Mesenteric fat pad (tissue), 1 donor: ENCODE data around the gene P2RX2. TPM values are rescaled to one million over a fixed set of nuclear protein-coding genes. Genes with fewer than 3 reads are reported as not detected.

ENCODE experiments used
- DNase-seq: peaks from one replicate; pipeline ENCODE4 v3.0.0-alpha.2; 2020; ENCODE audit warnings: low spot score
- total RNA-seq: library from RNA; stranded (reverse); fragmentation: NEBNext Ultra II Directional; extraction: Animal tissue kit (Norgen Biotek cat#: 25700); gene quantifications from one replicate; pipeline ENCODE4 v1.2.1, GENCODE V29; 2021
- donor health status: DM: yes; HTN: yes; CAD: no.

The P2RX2 gene
- total RNA-seq, 1 donor from 2014 or later: not detected

GRCh38 chr12:132635076-132635955, 16.7 kb downstream of the P2RX2 start:
- no peak for DNase-seq

DNA sequence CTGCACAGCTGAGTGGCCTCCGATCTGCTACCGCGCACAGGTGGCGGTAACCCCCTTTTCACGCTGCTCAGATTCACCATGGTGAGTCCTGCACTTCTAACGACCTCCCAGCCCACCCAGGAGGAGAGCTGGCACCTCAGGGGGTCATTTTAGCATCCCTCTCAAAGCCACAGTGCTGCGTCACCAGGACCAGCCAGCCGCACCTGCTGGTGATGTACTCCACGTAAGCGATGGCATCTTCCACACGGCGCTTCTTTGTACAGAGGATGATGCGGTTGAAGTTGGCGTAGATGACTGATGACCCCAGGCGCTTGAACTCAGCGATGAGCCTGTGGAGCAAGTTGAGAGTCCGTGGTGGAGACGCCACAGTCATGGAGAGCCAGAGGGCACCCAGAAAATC, 19.2 kb downstream of the P2RX2 start:
- DNase-seq: no peak

GRCh38 chr12:132638541-132639408, 20.2 kb downstream of the P2RX2 start:
- no peak for DNase-seq

DNA sequence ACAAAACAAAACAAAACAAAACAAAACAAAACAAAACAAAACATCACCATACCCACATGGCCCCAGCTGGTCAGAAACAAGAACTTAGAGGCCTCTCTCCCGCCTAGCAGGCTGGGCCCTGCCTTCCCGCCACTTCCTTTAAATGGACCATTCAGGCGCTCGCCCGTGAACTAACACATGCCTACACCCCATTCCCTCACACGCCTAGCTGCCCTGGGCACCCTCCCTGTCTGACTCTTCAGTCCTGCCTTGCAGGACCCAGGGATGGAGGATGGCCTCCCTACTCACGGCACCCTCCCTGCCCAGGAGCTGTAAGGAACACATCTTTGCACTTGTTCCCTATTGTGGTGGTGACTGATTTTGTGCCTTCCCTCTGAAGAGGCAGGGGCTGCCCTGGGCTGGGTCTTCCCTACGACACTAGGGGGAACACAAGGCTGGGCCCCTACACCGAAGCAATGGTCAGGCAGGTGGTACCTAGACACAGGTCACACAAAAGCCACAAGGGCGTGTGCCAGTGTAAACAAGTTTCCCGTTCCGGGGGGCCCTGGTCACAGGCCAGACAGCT, 21.5 kb downstream of the P2RX2 start:
- no peak for DNase-seq

DNA sequence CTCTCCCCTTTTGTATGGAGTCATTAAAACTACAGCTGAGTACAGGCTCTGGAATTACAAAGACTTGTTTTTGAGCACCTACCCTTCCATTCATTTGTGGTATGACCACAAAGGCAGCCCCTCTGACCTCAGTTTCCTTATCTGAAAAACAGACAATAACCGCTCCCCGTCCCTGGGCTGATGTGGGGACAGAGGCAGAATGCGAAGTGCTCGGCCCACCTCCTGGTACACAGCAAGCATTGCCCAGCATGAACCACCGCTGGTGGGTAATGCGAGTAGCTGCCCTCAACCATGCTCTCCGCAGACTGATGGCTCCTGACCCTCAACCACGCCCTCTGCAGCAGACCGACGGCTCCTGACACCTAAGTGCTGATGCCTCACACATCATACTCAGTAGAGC, 22.4 kb downstream of the P2RX2 start:
- no peak for DNase-seq

GRCh38 chr12:132641811-132642650, 23.5 kb downstream of the P2RX2 start:
- no peak for DNase-seq

DNA sequence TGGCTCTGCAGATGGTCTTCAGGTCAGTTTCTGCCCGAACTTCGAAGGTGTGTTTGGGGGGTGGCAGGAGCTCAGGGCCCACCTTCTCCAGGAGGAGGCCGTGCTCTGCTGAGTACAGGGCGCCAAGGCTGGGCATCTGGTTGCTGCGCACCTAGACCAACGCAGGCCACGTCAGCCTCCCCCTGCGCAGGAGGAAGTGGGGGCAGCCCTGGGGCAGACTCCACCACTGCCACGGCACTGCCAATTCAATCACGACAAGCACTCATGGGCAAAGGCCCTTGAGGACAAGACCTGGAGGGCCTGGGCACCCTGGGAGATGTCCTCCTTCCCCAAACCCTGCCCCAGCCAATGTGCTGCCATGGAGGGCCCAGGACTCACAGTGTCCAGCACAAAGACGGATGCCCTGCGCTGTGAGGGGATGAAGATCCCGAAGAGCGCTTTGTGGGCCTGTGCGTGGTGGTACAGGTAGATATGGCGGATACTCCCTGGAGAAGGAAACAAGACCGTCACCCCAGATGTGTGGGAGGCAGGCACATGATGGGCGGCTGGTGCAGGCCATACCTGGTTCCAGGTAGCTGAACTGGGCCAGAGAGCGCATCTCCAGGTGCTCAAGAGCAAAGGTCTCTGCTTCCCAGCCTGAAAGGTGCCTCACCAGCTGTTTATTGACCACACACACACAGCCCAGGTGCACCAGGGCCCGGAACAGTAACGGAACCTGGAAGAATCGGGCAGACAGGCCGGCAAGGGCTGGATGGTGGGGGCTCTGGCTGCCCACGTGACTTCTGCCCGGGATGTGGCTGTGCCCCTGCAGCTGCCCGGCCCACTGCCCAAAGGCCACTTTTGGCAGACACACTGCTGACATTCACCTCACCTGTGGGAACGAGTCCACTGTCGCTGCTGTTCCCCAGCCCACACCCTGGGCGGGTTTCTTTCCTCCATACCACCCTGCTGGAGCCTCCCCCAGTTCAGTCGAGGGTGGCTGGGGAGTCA, 24.6 kb downstream of the P2RX2 start:
- no peak for DNase-seq

- no peak for DNase-seq
Measured at GRCh38 chr12:132646850-132647249, 28.3 kb downstream of the P2RX2 start.

GRCh38 chr12:132647858-132648257, 29.3 kb downstream of the P2RX2 start:
- no peak for DNase-seq

DNA sequence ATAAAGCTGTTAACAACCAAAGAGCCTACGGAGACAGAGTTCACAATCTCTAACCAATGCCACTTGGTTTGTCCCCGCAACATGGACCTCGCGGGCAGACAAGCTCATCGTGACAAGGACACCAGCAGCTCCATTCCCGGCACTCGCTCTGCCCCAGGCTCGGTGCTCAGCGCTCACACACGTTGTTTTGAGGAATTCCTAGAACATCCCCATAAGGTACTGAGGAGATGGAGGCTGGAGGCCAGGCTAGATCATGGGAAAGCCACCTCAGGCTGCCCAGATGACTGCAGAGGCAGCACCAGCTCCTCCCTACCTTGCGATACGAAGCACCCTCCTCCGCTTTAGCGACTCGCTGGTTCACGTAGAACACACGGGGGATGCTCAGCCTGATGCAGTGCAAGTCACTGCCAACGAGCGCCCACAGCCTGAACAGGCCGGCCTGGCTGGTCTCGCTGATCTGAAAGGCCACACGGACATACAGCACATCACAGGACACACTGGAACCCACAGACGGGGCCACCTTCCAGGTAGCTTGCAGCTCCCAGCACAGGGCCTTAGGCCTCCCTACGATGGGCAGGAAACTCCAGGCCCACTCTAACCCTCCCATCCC, 30.1 kb downstream of the P2RX2 start:
- no peak for DNase-seq

GRCh38 chr12:132649226-132649945, 30.8 kb downstream of the P2RX2 start:
- DNase-seq: no peak

DNA sequence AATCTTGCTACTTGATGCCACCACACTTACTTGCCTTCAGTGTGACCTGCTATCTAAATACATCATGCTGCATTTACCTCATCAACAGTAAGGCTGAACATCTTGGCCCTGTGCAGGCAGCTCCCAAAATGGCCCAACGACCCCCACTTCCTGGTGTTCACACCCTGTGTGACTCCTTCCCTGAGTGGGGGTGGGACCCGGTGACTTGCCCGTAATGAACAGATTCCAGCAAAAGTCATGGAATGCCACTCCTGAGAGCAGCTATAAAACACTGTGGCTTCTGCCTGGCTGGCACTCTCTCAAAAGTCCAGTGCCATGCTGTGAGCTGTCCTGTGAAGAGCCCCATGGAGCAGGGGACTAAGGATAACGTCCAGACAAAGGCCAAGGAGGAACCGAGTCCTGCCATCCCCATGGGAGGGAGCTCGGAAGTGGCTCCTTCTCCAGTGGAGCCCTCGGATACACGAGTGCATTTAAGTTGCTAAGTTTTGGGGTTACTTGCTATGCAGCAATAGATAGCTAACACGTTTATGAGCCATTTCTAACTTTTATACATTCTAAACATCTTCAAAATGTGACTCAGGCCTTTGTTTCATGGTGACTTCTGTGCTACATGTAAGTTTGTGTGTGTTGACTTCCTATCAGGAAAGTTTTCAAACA, 33.0 kb downstream of the P2RX2 start:
- DNase-seq: no peak

DNA sequence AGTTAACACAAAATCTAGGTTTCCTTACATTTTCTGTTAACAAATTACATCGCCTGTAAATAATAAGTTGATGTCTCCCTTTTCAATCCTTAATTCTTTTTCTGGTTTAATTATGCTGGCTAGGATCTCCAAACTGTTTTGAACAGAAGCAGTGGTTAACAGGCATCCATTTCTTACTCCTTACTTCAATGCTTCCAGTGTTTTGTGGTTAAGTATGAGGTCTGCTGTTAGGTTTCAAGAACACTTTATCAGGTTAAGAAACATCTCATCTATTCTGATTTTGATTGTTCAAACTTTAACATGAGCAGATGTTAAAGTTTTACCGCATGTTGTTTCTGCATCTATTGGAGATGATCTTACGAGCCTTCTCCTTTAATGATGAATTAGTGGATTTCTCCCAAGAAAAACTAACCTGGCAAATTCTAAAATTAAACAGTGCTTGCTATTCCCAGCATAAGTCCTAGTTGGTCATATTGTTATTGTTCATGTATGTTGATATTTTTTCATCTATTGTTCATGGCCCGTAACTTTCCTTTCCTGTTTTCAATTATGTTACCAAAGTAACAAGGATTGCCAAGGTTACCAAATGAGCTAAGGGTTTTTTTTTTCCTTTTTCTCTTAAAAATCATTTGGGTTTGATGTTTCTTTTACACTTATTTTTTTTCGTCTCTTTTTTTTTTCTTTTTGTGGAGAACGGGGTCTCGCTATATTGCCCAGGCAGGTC, 35.2 kb downstream of the P2RX2 start:
- no peak for DNase-seq

GRCh38 chr12:132657004-132657727, 38.6 kb downstream of the P2RX2 start:
- DNase-seq: no peak

GRCh38 chr12:132658149-132658894, 39.7 kb downstream of the P2RX2 start:
- DNase-seq: no peak

- no peak for DNase-seq
Measured at GRCh38 chr12:132659146-132659545, 40.6 kb downstream of the P2RX2 start.
